Stimulated activated CD8-positive, alpha-beta memory T cell treated with anti-CD3 and anti-CD28 coated beads, Interleukin-2, amount 100 ng/mL, for 48 hours (primary cell): ENCODE measurements around the gene AIG1.
"Not testable (repeated sequence)": the region's sequence is repeated elsewhere in the genome, so short reads cannot be mapped to it uniquely, and the experiment has no call there.

Experiments
- DNase-seq, 2 donors: peaks; one replicate each; pipeline ENCODE4 v3.0.0-alpha.2; 2020; ENCODE audit warnings: low read depth in 2 of 2

The AIG1 gene

DNA sequence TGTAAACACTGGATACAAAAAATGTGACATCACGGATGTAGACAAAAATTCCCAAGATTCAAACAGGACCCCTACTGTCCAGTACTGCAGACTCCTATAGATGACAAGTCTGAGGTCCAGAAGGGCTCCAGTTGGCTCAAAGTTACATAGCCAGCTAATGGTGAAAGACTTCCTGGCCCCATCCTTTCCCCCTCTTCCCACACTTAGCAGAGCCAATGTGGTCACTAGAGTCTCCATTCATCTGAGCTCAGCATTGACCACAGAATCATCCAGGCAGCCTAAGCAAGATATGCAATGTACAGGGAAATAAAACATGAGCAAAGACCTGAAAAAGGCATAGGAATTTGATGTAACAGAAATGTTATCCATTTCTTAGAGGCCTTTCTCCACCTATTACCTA is 209.3 kb downstream of the AIG1 start:
- DNase-seq: no peak

DNA sequence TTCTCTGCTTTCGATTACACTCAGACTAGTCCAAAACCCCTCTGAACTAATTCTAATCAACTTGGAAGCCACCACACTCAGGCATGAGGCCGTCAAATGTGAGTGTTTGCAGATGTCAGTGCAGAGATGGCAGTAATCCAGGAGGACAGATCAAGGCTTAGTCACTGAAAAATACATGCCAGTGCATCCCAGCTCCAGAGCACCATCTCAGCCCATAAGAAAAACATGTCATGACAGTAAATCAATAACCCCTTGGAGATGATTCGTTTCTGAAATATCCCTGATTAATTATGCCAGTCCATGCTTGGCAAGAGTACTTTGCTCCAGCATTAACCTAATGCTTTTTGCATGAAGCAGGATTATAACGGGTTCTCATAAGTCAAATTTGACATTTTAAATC is 210.3 kb downstream of the AIG1 start:
- no peak for DNase-seq

DNA sequence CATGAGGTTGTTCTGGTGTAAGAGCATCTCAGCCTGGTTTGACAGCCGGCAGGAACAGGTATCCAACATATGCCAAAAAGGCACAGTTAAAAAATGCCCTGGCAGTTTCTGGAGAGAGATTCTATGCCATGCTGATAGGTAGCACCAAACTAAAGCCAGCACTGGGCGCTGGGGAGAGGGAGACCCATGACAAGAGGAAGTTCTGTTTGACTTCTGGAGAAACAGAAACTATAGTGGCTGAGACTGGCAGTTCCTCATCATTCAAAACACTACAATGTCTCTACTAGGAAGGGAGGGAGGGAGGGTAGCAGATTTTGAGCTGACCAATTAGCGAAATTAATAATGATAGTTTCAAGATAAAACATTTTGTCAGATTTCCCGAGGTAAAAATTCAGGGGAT is 215.7 kb downstream of the AIG1 start:
- DNase-seq: no peak

DNA sequence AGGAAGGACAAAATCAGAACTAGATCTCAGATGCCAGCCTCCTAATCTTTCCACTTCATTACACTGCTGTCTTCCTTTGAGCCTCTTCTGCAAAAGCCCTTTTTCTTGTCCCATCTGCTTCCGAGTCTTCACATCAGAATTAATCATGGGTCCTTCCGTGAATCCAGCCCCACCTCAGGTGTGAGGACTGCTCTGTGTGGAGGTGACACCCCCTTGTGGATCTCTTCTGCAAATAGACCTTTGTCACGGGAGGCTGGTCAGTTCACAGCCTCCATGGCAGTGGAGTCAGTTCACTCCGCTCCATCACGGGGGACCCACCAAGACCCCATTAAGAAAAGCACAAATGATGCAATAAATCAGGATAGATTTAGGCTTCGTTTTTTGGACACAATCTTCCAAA is 218.7 kb downstream of the AIG1 start:
- DNase-seq: no peak

DNA sequence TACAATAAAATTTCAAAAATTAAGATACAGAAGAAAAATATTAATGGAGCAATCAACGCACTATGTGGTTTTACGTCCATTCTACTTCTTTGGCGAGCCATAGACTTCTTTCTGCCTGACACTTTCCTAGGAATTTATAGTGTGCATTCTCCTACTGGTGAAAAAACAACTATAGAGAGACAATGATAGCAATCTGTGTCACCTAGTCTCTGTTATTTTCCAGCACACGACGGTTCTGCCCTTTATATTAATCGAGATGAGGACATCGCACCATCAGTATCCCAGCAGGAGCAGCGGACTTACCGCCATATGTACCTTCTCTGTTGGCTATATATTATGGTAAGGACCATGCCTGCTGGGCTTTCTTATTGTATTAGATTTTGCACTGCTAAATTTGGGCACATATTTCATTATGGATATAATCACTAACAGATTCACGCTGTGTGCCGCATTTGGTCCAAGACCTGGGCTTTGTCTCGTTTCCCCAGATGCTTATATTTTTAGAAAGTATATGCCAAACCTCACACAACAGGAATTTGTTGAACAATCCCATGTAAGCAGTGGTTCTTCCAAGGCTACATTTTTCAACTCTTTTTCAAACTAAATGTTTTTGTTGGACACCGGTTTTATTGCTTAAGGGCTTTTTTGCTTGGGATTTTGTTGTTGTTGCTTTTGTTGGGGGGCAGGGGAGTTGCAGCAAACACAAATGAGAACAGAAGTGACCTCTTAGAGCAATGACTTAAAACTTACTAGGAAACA is 223.4 kb downstream of the AIG1 start:
- DNase-seq: no peak

DNA sequence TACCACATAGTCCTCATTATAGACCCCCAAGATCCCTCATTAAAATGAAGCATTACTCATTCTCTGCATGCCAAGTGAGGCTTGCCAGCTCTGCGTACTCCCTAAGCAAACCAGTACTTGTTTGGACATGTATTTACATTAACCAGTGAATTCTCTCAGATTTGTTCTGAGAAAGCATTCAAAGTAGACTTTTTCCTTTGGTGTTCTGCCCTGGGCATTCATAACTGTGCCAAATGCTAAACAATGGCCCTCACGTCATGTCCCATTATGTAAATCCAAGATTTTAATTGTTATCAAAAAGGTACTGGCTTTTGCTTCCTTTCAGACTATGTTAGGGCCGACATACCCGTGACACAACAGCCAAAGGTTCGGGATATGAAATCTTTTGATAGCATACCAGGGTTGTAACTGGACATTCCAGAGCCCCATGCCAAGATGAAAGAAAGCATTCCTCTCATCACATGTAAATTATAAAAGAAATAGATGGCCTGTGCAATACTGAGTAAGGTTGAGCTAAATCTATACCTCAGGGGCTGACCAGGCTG is 225.6 kb downstream of the AIG1 start:
- no peak for DNase-seq

DNA sequence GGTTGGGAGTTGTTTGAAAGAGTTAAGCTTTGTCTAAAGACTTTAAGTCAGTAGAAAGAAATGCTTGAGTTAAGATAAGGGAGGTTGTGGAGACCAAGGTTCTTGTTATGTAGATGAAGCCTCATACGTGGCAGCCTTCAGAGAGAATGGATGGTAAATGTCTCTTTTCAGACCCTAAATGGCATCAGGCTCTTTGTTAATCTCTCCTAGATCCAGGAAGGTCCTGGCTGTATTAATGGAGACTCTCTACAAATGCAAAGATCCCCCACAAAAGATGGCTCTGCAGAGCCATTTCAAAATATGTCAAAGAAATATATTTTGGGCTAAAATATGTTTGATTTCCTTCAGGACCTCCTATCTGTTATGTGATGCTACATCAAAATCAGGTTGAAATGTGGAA is 228.2 kb downstream of the AIG1 start:
- DNase-seq: no peak

DNA sequence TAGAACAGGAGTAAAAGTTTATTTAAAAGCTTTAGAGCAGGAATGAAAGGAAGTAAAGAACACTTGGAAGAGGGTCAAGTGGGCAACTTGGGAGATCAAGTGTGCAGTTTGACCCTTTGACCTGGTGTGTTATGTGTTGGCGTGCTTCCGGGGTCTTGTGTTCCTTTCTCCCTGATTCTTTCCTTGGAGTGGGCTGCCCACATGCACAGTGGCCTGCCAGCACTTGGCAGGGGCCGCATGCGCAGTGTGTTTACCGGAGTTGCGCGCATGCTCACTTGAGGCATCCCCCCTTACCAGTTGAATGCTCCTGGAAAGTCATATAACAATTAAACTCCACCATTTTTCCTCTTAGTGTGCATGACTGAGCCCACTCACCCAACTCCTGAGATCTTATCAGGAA is 229.5 kb downstream of the AIG1 start:
- DNase-seq: no peak

DNA sequence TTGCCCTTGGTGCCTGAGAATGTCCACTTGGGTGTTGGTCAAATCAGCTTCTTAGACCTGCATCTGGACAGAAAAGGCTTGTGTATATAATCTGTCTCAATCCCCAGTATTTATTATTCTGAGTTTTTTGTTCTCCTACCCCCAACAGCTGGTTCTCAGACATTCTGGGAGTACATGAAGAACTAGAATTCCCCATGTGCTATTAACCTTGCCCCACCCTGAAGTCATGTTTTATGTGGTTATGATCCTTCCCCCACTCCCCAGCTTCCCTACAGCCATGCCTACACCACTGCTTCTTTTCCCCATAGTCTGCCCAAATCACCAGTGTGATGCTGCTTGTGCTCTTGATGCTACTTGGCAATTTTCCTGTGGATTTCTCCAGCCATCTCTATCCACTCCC is 232.8 kb downstream of the AIG1 start:
- DNase-seq: no peak

DNA sequence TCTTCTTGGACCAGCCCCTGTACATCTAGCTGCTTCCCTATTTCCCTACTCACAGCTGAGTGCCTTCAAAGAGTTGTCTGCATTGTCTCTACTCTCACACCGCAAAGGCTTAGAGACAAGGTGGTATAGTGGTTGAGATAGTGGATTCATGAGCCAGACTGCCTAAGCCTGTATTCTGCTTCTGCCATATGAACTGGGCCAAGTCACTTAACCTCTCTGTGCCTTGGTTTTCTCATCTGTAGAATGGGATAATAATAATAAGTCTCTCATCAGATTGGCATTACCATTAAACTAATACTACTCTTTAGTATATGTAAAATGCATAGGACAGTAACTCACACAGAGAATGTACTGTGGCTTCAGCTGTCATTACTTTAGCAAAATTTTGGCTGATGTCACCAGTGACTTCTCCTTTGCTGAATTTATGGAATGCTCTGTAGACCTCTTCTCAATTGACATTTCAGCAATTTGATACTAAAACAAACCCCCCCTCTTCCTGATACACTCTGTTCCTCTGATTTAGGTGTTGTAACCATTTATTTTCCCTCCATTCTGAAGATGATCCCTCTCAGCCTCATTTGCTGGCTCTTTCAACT is 233.7 kb downstream of the AIG1 start:
- DNase-seq: no peak

DNA sequence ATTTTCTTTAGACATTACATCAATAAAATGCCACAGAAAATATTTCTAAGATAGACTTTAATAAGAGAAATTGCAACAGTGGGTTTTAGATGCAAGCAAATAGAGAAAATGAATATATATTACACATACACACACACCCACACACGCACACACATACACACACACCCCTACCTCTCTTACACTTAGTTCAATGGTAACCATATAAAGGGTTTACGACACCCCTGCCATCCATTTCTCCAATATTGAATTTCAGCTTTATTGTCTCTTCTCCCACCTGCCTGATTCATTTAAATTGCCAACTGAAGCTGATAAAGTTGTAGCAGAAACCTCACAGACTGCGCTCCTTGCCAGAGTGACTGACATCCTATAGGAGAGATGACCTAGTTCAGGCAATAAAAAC is 235.2 kb downstream of the AIG1 start:
- DNase-seq: no peak

DNA sequence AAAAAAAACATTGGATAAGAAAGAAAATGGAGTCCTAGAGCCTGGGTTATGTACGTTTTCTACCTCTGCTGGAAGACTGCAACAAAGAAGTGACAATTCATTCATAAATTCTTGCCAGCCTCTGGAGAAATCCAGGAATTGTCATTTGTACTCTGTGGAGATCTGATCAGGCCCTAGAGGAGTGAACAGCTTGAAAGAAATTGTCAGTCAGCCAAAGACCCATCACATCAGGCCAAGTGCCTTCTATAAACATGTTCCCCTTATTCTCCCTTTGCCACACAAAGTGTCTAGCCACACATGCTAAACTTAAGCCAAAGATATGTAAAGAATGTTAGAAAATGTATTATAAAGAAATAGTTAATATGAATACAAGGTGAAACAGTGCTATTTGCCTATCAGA is 237.4 kb downstream of the AIG1 start:
- no peak for DNase-seq

DNA sequence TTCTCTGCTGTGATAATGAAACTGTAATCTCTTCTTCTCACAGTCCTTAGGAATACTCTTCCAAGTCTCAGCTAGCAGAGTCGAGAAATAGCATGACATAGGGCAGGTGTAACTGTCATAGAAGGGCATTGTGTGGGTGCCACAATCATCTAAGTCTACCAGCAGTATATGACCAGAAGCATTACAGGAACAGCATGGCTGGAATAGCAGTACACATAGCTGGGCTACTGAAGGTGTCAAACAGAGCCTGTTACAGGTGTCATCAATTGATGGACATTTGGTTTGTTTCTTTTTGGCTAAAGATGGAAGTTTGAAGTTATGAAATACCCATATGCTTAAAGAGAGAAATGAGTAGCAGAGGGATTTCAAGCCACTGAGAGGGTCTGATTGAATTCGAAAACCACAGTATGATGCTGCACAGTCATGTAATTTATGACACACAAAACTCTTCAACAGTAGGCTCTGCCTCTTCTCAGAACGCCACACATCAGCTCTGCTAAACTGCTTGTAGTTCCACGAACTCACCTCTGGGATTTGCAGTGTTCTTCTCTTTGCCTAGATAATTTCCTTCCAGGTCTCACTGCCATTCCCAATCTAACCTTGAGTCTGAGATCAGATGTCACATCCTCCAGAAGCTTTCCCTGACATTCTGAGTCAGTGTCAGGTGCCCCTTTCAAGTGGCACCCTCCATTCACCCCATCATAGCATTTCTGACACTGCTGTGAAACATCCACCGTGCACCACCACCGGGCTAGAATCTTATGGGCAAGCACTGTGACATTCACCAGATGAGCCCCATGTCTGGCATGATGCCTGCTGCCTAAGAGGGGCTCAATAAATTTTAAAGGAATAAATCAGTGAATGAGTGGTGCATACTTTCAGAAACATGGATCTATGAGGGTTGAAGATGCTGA is 238.8 kb downstream of the AIG1 start:
- no peak for DNase-seq

DNA sequence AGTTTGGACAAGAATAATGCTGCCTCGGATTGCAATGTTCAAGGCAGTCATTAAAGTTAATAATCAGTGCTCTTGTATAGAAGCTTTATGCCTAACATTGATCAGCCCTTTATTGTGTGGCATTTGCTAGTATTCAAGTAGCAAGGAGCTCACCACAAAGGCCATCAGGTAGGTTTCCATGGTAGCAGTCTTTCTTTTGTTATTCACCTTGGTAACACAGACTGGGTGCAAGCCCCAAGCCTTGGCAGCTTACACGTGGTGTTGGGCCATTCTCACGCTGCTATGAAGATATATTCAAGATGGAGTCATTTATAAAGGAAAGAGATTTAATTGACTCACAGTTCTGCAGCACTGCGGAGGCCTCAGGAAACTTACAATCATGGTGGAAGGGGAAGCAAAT is 240.5 kb downstream of the AIG1 start:
- DNase-seq: no peak

DNA sequence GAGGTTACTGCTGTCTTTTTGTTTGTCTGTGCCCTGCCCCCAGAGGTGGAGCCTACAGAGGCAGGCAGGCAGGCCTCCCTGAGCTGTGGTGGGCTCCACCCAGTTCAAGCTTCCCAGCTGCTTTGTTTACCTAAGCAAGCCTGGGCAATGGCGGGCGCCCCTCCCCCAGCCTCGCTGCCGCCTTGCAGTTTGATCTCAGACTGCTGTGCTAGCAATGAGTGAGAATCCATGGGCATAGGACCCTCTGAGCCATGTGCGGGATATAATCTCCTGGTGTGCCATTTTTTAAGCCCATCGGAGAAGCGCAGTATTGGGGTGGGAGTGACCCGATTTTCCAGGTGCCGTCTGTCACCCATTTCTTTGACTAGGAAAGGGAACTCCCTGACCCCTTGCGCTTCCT is 247.1 kb downstream of the AIG1 start:
- not testable (repeated sequence) for DNase-seq

DNA sequence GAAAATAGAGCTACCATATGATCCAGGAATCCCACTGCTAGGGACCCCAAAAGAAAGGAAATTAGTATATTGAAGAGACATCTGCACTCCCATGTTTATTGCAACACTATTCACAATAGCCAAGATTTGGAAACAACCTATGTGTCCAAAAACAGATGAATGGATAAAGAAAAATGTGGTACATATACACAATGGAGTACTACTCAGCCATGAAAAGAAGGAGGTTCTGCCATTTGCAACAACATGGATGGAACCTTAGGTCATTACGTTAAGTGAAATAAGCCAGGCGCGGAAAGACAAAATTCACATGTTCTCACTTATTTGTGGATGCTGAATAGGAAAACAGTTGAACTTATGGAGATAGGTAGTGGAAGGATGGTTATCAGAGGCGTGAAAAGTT is 252.5 kb downstream of the AIG1 start:
- DNase-seq: no peak

DNA sequence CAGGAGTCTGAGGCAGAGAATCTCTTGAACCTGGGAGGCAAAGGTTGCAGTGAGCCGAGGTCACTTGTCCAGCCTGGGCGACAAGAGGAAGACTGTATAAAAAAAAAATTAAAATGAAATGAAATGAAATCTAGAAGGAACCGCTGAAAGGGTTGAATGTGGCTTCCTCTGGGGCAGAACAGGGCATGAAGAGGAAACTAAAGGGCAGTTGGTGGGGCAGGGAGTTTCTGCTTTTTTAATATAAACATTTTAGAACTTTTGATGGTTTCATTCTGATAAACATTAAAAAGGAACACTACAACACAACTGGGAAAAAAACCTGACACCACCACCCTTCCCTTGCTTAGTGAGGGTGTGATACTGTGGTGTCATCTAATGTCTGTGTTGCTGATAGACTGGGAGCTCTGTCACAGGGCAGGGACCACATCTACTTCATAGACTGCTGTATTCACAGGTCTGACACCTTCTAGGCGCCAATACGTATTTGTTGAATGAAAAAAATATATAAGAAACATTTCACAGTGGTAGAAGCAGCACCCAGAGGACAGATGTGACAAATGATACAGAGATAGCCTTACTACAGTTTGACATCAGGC is 260.9 kb downstream of the AIG1 start:
- DNase-seq: no peak

DNA sequence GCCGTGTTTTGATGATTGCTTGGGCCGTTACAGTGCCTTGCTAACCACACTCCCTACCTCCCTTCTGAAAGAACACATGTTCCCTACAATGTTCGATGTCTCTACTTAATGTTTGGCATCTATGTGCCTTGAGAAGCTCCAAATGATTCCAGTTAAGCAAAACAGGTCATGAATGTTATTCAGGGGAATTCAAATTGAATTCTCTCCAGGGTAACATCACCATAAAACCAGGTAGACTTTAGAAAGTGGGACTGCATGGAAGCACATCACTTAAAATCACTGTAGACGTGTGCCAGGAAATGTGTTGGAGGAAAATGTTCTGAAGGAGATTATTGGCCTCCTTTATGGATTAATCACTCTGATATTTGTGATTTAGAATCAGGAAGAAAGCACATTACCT is 261.7 kb downstream of the AIG1 start:
- DNase-seq: no peak

DNA sequence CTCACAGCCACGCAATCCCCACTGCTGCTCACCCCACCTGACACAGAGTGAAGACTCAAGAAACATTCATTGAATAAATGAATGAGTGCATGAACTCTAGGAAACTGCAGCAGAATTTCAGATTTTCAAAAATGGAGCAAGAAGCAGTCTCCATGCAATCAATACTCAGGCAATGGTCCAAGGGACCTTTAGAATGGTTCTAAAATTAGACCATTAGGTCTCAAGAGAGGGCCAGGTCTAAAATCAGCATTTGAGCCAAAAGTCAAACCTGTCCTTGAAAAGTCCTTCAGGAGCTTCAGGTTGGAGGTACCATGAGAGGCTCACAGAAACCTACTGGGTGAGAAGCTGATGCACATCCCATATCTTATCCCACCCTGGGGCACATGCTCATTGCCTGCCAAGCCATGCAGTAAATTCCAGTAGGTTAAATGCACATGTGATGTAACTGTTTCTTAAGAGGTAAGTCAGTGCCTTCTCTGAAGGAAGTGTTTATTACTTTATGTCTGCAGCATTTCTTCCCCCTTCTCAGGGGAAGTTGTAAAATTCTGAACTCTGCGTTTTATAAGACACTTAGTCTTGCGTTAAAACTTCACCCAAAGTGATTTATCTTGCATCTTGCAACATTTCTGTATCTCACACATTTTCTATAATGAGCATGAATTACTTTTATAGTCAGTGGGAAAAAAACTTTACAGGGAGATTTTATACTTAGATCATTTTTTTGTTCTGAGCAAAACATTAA is 263.2 kb downstream of the AIG1 start:
- no peak for DNase-seq

DNA sequence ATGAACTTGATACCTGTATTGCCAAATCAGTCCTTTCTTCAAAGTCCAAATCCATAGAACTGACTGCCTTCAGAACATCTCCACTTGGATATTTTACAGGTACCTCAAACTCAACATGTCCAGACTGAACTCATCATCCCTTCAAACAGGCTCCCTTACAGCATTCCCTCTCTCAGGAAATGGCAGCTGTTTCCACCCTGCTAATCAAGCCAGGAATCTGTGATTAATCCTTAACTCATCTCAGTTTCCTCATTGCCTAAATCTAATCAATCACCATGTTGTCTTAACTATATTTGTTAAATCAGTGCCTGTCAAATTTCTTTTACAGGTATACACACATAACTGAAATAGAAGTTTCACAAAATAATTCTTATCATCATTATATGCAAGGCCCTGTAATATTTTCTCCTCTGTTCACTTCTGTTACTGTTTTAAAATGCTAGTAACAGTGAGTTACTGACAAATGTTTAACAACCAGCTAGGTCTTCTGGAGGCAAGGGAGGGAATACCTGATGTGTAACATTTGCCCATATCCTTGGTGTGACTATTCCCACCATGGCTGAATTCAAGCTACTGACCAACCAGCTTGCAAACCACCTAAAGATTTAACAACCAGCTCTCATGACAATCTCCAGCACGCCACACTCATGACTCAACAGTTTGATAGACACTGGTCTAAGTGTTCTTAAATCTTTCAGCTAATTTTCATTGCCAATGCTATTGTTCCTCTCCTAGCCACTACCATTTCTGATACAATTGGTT is 264.9 kb downstream of the AIG1 start:
- no peak for DNase-seq

DNA sequence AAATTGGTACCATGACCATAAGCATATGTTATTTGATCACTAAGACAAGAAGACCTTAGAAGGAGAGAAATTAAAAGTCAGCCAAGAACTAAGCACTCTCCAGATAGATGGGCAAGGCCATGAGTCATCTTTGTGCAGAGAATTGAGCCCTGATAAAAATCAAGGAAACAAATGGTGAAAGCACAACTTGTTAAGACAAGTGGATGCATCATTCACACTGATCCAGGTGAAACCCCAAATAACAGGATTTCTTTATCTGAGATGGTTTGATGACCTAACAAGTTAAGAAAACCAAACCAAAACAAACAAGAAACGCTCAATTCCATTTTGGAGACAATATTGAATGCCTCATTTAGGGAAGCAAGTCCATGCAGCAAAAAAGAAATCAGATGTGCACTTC is 268.2 kb downstream of the AIG1 start:
- DNase-seq: no peak
